Right lobe of liver (tissue), 4 donors: ENCODE results near the gene ATR.

Experiments used
- POLR2A ChIP-seq: fragments of 450-650 bp; IDR thresholded peaks from one replicate; pipeline ENCODE4 v1.6.1; 2017; ENCODE audit warnings: antibody characterized with exemption, mild to moderate bottlenecking
- TF ChIP-seq, protein P1 (sequence below), 4 donors: fragments of 200-600 bp in 3 of 4; fragments of 450-650 bp in 1 of 4; IDR thresholded peaks; one replicate each; pipeline versions ENCODE4 v1.5.1 to v1.8.0; 2016 to 2022; ENCODE audit warnings: antibody characterized with exemption in 4 of 4, mild to moderate bottlenecking in 2 of 4
- donor health status: DM: no; HTN: no; CAD: no.
- donor health status: DM: no; HTN: no; CAD: no.
- donor health status: DM: no; HTN: yes; CAD: no.

DNA sequence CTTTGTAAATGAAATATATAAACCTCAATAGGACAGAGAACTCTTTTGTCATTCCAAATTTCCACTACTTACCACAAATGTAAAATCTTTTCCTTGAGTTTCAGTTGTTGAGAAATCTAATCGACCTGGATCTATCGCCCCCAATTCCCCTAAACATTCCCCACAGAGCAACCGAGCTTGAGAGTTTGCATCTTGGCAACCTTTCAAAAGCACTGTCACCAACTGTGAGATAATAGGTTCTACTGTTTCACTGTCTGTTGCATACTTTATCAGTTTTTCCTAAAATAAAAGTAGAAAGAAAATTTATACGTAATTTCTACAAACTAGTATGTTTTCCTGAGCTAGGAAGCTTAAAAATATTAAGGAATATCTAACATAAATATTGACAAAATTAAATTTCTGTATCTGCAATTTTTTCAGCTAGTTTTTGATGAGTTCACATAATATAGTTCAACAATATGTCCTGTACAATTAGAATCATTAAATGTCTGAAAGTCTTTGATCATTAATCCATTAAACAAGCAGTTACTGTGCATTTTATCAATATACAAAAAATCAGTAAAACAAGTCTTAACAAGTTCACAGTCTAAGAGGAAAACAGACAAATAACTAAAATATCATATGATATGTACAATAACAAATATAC is 54.5 kb downstream of the ATR start:
- TF ChIP-seq, protein P1, sequence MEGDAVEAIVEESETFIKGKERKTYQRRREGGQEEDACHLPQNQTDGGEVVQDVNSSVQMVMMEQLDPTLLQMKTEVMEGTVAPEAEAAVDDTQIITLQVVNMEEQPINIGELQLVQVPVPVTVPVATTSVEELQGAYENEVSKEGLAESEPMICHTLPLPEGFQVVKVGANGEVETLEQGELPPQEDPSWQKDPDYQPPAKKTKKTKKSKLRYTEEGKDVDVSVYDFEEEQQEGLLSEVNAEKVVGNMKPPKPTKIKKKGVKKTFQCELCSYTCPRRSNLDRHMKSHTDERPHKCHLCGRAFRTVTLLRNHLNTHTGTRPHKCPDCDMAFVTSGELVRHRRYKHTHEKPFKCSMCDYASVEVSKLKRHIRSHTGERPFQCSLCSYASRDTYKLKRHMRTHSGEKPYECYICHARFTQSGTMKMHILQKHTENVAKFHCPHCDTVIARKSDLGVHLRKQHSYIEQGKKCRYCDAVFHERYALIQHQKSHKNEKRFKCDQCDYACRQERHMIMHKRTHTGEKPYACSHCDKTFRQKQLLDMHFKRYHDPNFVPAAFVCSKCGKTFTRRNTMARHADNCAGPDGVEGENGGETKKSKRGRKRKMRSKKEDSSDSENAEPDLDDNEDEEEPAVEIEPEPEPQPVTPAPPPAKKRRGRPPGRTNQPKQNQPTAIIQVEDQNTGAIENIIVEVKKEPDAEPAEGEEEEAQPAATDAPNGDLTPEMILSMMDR (IDR thresholded peaks at IDR 0.05): no peak
- no peak for TF ChIP-seq POLR2A
